Posterior vena cava (tissue), 2 donors: Measurements from ENCODE around the gene WDR5B. TPM values are rescaled to one million over a fixed set of nuclear protein-coding genes. Genes with fewer than 3 reads are reported as not detected.
"Not testable (repeated sequence)": the region's sequence is repeated elsewhere in the genome, so short reads cannot be mapped to it uniquely, and the experiment has no call there.

ENCODE experiments used
- DNase-seq: peaks from one replicate; pipeline ENCODE4 v3.0.0-alpha.2; 2020; ENCODE audit warnings: low spot score
- intact Hi-C, 2 donors: fragments of 100-400 bp; cut with DNase I; formaldehyde crosslinking; loops; one replicate each; pipeline versions ENCODE4 v1.14.1 to v1.14.2; 2022 to 2023
- long read RNA-seq, 2 donors: library from polyadenylated mRNA; unstranded; transcript quantifications; one replicate each; pipeline ENCODE4 v2.0.0, GENCODE V29; 2020 to 2021
- total RNA-seq, 2 donors: library from RNA; stranded (reverse); fragmentation: NEBNext Ultra II Directional; extraction: Animal tissue kit (Norgen Biotek cat#: 25700); gene quantifications; one replicate each; pipeline ENCODE4 v1.2.1, GENCODE V29; 2021
- donor health status: DM: yes; HTN: yes; CAD: no.
- donor health status: DM: yes; HTN: yes; CAD: no.

WDR5B gene
- total RNA-seq = 1 to 10 TPM; 4.0 to 4.9 TPM
- long read RNA-seq, donor 1, transcript WDR5B-201 (1 exons, 3,720 nt) = major isoform, 6 of 7 reads
- long read RNA-seq, donor 1, partial matches to known transcripts = 0 of 7 reads
- long read RNA-seq, donor 1, other reads (novel, unspliced or antisense) = 1 of 7 reads
- long read RNA-seq, donor 2, transcript WDR5B-201 (1 exons, 3,720 nt) = major isoform, 11 of 11 reads
- long read RNA-seq, donor 2, partial matches to known transcripts = 0 of 11 reads
- long read RNA-seq, donor 2, other reads (novel, unspliced or antisense) = 0 of 11 reads

- intact Hi-C loops = loop anchor here in 1 of 2 donors (10.0 kb wide), 1 partner anchor 1129 kb away; no protein-coding TSS in a partner anchor
- DNase-seq = peak; percentile 99
Measured at GRCh38 chr3:122415762-122416654, at the start of gene WDR5B. Gene WDR5B (minus strand): TSS chr3:122416062. CDS start chr3:122415528, 534 bp downstream.

- intact Hi-C loops = no loop called here
Measured at GRCh38 chr3:122464659-122465058, 48.8 kb upstream of the WDR5B start.

GRCh38 chr3:122462406-122462805 is 46.5 kb upstream of the WDR5B start:
- no peak for DNase-seq
- intact Hi-C loops = no loop called here

More at GRCh38 chr3:122464659-122465058, 48.8 kb upstream of the WDR5B start:
- no peak for DNase-seq

GRCh38 chr3:122461806-122462205 is 45.9 kb upstream of the WDR5B start:
- no peak for DNase-seq
- intact Hi-C loops = no loop called here

- intact Hi-C loops = no loop called here
- no peak for DNase-seq
Measured at GRCh38 chr3:122458992-122459391, 43.1 kb upstream of the WDR5B start.

GRCh38 chr3:122457706-122458105 is 41.8 kb upstream of the WDR5B start:
- intact Hi-C loops = no loop called here
- DNase-seq = no peak

GRCh38 chr3:122456074-122456473 is 40.2 kb upstream of the WDR5B start:
- intact Hi-C loops = no loop called here

GRCh38 chr3:122451371-122451770 is 35.5 kb upstream of the WDR5B start:
- intact Hi-C loops = no loop called here

More at GRCh38 chr3:122456074-122456473, 40.2 kb upstream of the WDR5B start:
- DNase-seq = no peak

GRCh38 chr3:122448218-122448617 is 32.4 kb upstream of the WDR5B start:
- intact Hi-C loops, DNase-seq: not testable (repeated sequence)

More at GRCh38 chr3:122451371-122451770, 35.5 kb upstream of the WDR5B start:
- DNase-seq = no peak

GRCh38 chr3:122444491-122444887 is 28.6 kb upstream of the WDR5B start:
- DNase-seq, intact Hi-C loops: not testable (repeated sequence)

- DNase-seq, intact Hi-C loops: not testable (repeated sequence)
Measured at GRCh38 chr3:122443762-122444490, 28.1 kb upstream of the WDR5B start.

GRCh38 chr3:122443090-122443489 is 27.2 kb upstream of the WDR5B start:
- DNase-seq = no peak
- intact Hi-C loops = no loop called here

GRCh38 chr3:122435950-122436349 is 20.1 kb upstream of the WDR5B start:
- intact Hi-C loops = no loop called here
- no peak for DNase-seq

- intact Hi-C loops = no loop called here
- no peak for DNase-seq
Measured at GRCh38 chr3:122430371-122430770, 14.5 kb upstream of the WDR5B start.

GRCh38 chr3:122427857-122428471 is 12.1 kb upstream of the WDR5B start:
- no peak for DNase-seq
- intact Hi-C loops = no loop called here

- intact Hi-C loops = no loop called here
- DNase-seq = no peak
Measured at GRCh38 chr3:122421836-122422235, 6.0 kb upstream of the WDR5B start.

GRCh38 chr3:122421101-122421500 is 5.2 kb upstream of the WDR5B start:
- no peak for DNase-seq
- intact Hi-C loops = no loop called here

GRCh38 chr3:122416966-122417365 is 1.1 kb upstream of the WDR5B start:
- DNase-seq = no peak
- intact Hi-C loops = loop anchor here in 1 of 2 donors (10.0 kb wide), 1 partner anchor 1128 kb away; no protein-coding TSS in a partner anchor
